Ovary (tissue), 9 donors: Measurements from ENCODE around the gene CA10. TPM values are rescaled to one million over a fixed set of nuclear protein-coding genes. Genes with fewer than 3 reads are reported as not detected.

Experiments
- DNase-seq, 5 donors: peaks; one replicate each; pipeline ENCODE4 v3.0.0-alpha.2; 2019 to 2020
- H3K27ac ChIP-seq, 2 donors: fragments of 200-600 bp; one replicate each; pipeline versions ENCODE4 v1.5.1 to v1.8.0; 2019 to 2022
- H3K27me3 ChIP-seq: fragments of 200-600 bp; one replicate; pipeline ENCODE4 v1.8.0; 2022
- H3K36me3 ChIP-seq: fragments of 200-600 bp; sonication (generic); one replicate; pipeline ENCODE4 v1.5.1; 2019
- H3K4me1 ChIP-seq: one replicate; pipeline ENCODE4 v1.8.1; 2013; ENCODE audit warnings: mild to moderate bottlenecking, moderate library complexity; ENCODE audit not compliant: insufficient read depth
- H3K4me3 ChIP-seq: fragments of 200-600 bp; sonication (generic); one replicate; pipeline ENCODE4 v1.5.1; 2017
- H3K9me3 ChIP-seq, 2 donors: fragments of 200-600 bp in 1 of 2; sonication (generic) in 1 of 2; one replicate each; pipeline versions ENCODE4 v1.5.1 to v1.8.1; 2013 to 2019; ENCODE audit warnings: mild to moderate bottlenecking in 1 of 2, moderate library complexity in 1 of 2
- CTCF ChIP-seq, 3 donors: fragments of 450-650 bp in 2 of 3; fragments of 200-600 bp in 1 of 3; IDR thresholded peaks; one replicate each; pipeline versions ENCODE4 v1.5.1 to v1.8.0; 2016 to 2022; ENCODE audit warnings: antibody characterized with exemption in 3 of 3, mild to moderate bottlenecking in 1 of 3
- EP300 ChIP-seq: sonication (generic); formaldehyde crosslinking; IDR thresholded peaks from one replicate; pipeline ENCODE4 v1.6.1; 2017; ENCODE audit warnings: antibody characterized with exemption
- POLR2A ChIP-seq: fragments of 450-650 bp; IDR thresholded peaks from one replicate; pipeline ENCODE4 v1.6.1; 2017; ENCODE audit warnings: antibody characterized with exemption, mild to moderate bottlenecking, moderate library complexity
- WGBS, 3 donors: extraction: QIAGEN DNeasy Blood & Tissue Kit in 1 of 3; methylation state at CpG; one replicate each; pipeline versions ENCODE4 v1.1.5 to v1.1.7; 2013 to 2017; 5-methylcytosine and 5-hydroxymethylcytosine counted together
- intact Hi-C, 4 donors: fragments of 100-400 bp; cut with DNase I; formaldehyde crosslinking; loops; one replicate each; pipeline versions ENCODE4 v1.11.0 to v1.15.1; 2022 to 2023
- polyA plus RNA-seq, 2 donors: library from polyadenylated mRNA; stranded (reverse); fragments of 200-250 nt in 1 of 2; fragments of 350-450 nt in 1 of 2; fragmentation: Illumina TruSeq in 1 of 2; extraction: RNeasy Lipid Tissue Mini Kit (QIAGEN cat#74804) in 1 of 2; gene quantifications; one replicate each; pipeline ENCODE4 v1.2.3, GENCODE V29; 2013 to 2014
- total RNA-seq, 7 donors: library from RNA; depleted of rRNA in 2 of 7; stranded (reverse); fragments of >200 nt in 2 of 7; fragmentation: NEBNext Ultra II Directional in 3 of 7; extraction: Animal tissue kit (Norgen Biotek cat#: 25700) in 3 of 7; gene quantifications; one replicate each; pipeline versions ENCODE4 v1.1.0 to v1.2.4, GENCODE V29; 2016 to 2023
- donor health status: DM: no; HTN: no; CAD: no; lungs with moderate emphysema.
- donor health status: DM: no; HTN: no; CAD: no.
- donor health status: Bipolar disorder and iron deficiency.
- donor health status: DM: yes; HTN: yes; CAD: no.
- donor health status: DM: no; HTN: no; CAD: no.
- donor health status: DM: yes; HTN: yes; CAD: no.

CA10 gene
- total and polyA plus RNA-seq, 9 donors, result 0.34 to 4.3 (median 1.2) TPM; not detected in 2

- intact Hi-C loops, result no loop called here
- no peak for TF ChIP-seq POLR2A
- TF ChIP-seq EP300, result no peak
- TF ChIP-seq CTCF (IDR thresholded peaks at IDR 0.05), result no peak
- Histone ChIP-seq H3K27ac (no peak overlapping the region), H3K4me1 (no peaks in the 10 kb centered on the region), H3K27me3 (no peaks in the 10 kb centered on the region), H3K4me3 (no peak overlapping the region), H3K36me3 (no peaks in the 10 kb centered on the region), H3K9me3 (no peaks in the 10 kb centered on the region)
- WGBS, 3 donors, result 5 to 6% (median 6%) methylated on average over 40 of the region's 40 CpGs
- DNase-seq, result no peak
Observed at GRCh38 chr17:52159246-52160135, 977 bp upstream of the CA10 start.

DNA sequence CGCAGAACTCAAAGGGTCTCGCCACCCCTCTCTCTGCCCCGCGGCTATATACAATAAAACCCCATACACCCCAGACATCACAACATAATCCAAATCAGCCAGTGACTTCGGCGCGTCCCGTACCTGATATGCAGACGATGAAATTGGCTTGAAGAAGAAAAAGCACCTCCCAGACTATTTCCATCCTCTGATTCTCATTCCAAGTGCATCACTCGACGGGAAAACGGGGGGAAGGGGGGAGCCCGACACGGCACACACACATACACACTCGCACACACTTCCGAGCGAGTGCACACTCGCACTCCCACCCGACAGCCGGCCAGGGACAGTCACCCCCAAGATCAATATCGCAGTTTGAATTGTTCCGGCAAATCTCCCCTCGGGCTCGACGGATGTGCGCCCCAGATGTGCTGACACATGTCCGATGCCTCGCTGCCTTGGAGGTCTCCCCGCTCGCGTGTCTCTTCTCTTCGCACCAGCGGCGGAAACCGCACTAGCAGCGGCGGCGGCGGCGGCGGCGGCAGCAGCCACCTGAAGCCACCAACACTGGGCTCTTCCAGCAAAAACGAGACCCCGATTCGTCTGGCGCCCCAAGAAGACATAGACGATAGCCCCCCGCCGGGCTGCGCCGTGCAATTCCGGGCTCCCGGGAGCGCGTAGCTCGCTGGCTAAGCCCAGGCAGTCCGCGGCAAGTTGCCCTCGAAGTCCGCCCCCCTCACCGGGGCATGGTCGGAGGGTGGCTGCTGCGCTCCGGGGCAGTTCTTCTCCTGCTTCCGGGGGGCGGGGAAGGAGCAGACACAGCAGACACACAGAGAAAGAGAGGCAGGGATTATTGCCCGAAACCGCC lies 688 bp downstream of the CA10 start:
- DNase-seq, result no peak
- H3K9me3 ChIP-seq, result no peaks in the 10 kb centered on the region
- H3K36me3 ChIP-seq, result no peaks in the 10 kb centered on the region
- TF ChIP-seq CTCF (IDR thresholded peaks at IDR 0.05), result no peak
- no peak for TF ChIP-seq EP300
- no peak for TF ChIP-seq POLR2A
- intact Hi-C loops, result no loop called here
- no peaks in the 10 kb centered on the region for H3K27me3 ChIP-seq
- 2 to 4% (median 4%) methylated on average over 66 to 68 of the region's 68 CpGs for WGBS, 3 donors
- no peaks in the 10 kb centered on the region for H3K4me1 ChIP-seq
- H3K4me3 ChIP-seq, result no peak overlapping the region
- no peak overlapping the region for H3K27ac ChIP-seq

GRCh38 chr17:52156576-52157570 lies 1.6 kb downstream of the CA10 start:
- H3K36me3 ChIP-seq, result no peaks in the 10 kb centered on the region
- H3K27me3 ChIP-seq, result no peaks in the 10 kb centered on the region
- H3K27ac ChIP-seq, result no peak overlapping the region
- no peaks in the 10 kb centered on the region for H3K4me1 ChIP-seq
- intact Hi-C loops, result no loop called here
- TF ChIP-seq CTCF (IDR thresholded peaks at IDR 0.05) (no peak), EP300 (no peak)
- no peaks in the 10 kb centered on the region for H3K9me3 ChIP-seq
- DNase-seq, result no peak
- WGBS, 3 donors, result 18 to 22% (median 21%) methylated on average over 13 to 14 of the region's 14 CpGs
- H3K4me3 ChIP-seq, result no peak overlapping the region

DNA sequence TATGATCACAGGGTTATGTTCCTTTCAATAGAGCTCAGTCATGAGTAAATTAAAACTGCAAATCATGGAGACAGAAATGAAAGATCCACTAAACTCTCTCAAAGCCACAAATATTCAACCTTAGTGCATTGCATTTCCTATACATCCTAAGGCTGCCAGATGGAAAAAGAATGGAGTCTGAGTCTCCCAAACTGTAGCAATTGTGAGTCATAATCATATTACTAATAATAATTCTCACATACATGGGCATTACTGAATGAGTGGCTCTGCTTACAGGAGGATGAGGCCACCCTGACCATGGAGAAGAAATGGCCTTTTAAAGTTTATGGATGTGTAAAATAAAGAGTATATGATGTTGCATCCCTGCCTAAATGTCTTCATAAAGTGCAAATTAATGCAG lies 3.2 kb downstream of the CA10 start:
- Histone ChIP-seq H3K4me3 (no peak overlapping the region), H3K27ac (no peak overlapping the region), H3K4me1 (no peaks in the 10 kb centered on the region), H3K27me3 (no peaks in the 10 kb centered on the region), H3K36me3 (no peaks in the 10 kb centered on the region), H3K9me3 (no peaks in the 10 kb centered on the region)
- no peak for DNase-seq
- intact Hi-C loops, result no loop called here
- TF ChIP-seq EP300 (no peak), CTCF (IDR thresholded peaks at IDR 0.05) (no peak), POLR2A (no peak)
